Stimulated activated CD4-positive, alpha-beta T cell treated with anti-CD3 and anti-CD28 coated beads, Interleukin-12 subunit alpha, Interleukin-12 subunit beta, amount 100 ng/mL, for 24 hours (primary cell): Measurements from ENCODE around the gene CXCR5.

Experiments used
- DNase-seq, 2 experiments: peaks; one replicate each; pipeline ENCODE4 v3.0.0-alpha.2; 2020; ENCODE audit warnings: low read depth in 2 of 2

CXCR5 gene

DNA sequence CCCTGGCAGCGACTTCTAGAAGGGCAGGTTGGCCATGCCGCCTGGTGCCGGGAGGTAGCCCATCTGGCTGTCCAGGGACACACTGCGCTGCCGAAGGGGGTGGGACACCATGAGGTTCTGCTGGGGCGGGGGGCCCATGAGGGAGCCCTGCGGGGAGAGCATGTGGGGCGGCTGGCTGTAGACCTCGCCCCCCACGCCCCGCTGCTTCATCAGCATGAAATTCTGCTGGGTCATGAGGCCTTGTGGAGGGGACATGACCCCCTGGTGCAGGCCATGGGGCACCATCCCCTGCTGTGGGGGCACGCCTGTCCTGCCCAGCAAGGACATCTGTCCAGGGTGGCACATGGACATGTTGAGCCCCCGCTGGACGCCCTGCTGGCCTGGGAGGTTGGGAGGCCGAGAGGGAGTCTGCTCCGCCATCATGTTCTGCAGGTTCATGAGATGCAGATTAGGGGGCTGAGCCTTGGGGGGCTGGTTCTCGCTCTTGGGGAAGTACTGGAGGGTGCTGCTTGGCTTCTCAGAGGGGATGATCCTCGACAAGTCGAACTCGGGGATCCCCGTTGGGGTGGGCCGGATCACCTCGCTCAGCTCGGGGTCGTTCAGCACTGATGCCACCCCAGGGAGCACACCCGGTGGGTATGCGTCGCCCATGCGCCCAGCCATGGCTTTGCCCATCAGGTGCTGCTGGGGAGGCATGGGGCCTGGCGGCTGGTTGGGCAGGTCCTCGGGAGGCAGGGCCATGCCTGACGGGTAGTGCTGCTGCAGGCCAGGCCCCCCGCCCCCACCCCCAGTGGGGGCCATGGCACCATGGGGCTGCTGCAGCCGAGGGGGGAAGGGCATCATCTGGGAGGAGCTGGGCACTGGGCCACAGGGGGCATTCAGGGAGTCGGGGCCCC lies 15.0 kb downstream of the CXCR5 start:
- DNase-seq = no peak

DNA sequence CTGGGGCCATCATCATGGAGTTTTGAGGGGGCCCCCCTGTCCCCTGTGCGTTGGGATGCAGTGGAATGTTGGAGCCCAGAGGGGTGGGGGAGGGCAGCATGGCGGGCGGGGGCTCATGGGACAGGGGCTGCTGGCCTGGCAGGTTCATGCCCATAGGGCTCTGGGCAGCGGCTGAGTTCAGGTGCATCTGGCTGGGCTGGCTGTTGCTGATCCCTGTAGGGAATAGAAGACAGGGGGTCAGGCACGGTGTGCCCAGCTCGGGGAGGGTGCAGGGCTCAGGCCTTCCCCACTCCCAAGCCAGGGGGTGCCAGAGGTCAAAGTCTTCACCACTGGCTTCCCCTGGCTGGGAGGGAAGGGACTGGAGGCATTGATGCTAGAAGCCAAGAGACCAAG lies 15.6 kb downstream of the CXCR5 start:
- no peak for DNase-seq

DNA sequence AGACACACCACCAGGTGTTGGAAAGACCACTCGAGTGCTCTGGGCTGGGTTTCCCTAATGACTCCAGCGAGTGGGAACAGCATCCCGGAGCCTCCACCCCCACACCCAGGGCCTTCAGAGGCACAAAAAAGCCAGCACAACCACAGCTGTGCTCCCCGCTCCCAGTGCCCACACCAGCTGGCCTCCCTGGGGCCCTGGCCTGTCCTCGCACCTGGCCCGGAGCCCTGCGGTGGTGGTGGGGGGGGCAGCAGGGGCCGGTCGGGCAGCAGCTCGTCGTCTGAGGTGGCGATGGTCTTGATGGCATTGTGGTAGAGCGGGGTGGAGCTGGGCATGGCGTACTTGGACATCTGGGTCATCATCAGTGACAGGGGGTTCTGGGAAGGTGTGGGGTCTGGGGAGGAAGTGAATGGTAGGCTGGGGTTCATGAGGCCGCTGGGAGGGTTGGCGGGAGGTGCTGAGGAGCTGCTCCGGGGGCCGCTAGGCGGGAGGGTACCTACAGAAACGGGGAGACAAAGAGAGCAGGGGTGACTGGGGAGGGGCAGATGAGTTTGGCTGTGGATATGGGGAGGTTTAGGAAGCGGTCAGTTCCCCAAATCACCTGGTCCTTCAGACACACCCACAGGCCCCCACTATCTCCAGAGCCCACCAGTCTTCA lies 16.1 kb downstream of the CXCR5 start:
- DNase-seq = no peak

DNA sequence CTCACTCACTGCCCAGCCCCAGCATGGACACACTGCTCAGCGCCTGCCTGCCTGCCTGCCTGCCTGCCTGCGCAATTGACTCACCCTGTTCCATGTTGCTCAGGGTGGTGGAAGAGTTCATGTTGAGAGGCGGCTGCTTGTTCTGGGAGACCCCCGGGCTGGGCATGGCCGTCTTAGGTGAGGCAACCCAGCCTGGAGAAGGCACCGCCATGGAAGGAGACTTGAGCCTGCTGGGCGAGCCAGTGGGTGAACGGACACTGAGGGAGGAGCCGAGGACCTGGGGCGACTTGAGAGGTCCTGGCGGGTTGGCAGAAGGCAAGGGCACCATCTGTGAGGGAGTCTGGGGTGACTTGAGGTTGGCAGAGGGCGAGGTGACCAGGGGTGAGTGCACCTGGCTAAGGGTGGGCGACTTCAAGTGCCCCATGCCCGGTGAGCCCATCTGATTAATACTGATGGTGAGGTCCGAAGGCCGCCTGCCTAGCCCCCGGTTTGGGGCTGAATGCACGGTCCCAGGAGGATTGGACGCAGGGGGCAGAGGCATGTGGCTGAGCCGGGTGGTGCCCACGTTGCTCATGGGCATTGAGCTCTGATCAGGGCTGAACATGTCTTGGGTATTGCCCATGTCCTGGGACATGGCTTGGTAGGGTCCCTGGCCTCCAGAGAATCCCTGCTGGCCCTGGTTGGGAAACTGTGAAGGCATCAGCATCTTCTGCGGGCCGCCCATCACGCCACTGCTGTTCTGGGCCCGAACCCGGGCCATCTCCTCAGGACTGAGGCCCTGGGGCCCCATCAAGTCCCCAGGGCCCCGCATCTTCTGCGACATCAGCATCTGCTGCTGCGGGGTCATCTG lies 17.1 kb downstream of the CXCR5 start:
- no peak for DNase-seq

DNA sequence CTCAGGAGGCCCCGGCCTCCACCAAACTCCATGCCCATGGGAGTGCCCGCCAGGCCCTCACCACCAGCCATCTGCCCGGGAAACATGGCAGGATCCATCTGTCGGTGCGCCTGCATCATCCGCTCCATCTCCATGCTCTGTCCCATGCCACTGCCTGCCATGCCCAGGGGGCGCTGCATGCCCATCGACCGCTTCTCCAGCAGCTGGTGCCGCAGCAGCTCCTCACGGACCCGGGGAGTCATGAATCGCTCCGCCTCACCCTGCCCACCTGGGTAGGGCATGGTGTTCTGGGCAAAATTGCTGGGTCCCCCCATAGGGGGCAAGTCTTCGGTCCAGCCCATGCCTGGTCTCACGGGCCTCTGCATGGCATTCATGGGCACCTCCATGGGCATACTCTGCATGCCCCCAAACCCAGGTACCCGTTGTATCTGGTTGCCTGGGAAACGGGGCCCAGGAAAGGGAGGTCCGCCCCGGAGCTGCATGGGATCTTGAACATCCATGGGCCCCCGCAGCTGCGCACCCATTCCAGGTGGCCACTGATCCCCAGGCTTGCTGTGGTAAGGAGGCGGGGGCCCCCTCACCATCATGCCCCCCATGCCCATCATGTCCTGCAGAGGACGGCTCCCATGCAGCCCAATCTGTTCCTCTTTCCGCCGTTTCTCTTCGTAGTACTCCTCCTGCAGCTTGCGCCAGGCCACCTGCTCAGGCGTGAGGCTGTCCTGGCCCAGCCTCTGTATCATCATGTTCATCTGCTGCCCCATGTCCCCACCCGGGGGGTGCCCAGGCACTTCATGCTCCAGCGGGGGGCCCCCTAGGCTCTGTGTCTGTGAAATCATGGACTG lies 18.0 kb downstream of the CXCR5 start:
- DNase-seq = no peak

DNA sequence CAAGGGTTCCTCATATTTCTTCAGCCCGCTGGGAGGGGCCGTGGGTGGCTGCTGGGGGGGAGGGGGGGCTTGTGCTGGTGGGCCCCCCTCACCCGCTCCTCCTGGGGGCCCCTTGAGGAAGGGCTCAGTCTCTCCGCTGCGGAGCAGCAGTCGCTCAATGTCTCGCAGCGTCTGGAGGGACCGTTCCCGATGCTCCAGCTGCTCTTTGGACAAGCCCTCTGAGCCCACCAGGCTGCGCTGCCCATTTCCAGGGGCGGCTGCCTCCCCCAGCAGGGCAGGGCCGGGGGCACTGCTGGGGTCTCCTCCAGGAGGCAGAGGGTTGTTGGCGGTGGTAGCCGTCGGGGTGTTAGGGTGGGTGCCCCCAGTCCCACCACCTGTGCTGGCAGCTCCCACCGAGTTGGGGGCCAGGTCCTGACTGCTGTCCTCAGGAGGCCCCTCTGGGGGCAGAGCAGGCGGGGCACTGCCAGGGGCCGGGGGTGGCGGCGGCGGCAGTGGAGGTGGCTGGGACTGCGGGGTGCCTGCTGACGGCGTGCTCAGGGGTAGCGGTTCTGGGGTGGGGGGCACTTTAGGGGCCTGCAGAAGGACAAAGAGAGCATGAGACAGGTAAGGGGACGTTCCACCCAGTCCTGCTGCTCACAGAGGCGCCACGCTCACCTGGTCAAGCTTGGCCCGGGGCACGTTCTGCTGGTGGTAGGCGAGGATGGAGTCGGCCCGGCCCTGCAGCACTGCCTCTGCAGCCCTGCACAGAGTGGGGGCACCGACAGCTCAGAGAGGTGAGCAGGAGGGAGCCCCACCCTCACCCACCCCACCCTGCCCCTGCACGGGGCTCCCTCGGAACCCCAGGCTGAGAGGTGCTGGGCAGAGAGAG lies 18.9 kb downstream of the CXCR5 start:
- DNase-seq = no peak

DNA sequence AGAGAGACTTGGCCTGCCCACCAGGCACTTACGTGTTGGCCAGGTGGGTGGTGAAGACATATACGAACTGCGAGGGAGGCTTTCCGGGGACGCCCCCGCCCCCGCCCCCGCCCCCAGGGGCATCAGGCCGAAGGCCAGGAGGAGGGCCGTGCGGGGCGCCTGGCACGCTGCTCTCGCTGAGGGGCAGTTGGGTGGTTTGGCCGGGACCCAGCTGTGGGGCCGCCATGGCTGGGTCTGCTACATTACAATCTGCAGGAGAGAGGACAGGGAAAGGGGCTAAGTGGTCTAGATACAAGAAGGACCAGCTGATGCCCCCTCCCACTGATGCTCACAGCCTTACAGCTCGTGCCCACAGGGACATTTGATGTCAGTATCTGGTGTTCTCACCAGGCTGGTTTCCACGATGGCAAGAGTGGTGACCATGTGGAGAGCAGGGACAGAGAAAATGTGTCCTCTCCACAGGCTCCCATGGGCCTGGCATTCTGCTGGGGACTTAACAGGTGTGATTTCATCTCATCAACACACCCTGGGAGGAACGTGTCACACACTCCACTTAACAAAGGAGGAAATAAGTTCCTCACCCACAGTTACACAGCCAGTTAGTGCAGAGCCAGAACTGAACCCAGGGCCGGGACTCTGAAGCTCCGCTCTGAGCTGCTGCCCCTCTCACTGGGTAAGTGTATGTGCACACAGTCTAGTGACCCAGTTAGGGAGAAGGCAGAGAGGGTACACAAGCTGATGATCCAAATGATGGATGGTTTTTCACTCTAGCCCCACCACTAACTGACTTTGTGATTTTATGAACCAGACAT lies 19.7 kb downstream of the CXCR5 start:
- no peak for DNase-seq

DNA sequence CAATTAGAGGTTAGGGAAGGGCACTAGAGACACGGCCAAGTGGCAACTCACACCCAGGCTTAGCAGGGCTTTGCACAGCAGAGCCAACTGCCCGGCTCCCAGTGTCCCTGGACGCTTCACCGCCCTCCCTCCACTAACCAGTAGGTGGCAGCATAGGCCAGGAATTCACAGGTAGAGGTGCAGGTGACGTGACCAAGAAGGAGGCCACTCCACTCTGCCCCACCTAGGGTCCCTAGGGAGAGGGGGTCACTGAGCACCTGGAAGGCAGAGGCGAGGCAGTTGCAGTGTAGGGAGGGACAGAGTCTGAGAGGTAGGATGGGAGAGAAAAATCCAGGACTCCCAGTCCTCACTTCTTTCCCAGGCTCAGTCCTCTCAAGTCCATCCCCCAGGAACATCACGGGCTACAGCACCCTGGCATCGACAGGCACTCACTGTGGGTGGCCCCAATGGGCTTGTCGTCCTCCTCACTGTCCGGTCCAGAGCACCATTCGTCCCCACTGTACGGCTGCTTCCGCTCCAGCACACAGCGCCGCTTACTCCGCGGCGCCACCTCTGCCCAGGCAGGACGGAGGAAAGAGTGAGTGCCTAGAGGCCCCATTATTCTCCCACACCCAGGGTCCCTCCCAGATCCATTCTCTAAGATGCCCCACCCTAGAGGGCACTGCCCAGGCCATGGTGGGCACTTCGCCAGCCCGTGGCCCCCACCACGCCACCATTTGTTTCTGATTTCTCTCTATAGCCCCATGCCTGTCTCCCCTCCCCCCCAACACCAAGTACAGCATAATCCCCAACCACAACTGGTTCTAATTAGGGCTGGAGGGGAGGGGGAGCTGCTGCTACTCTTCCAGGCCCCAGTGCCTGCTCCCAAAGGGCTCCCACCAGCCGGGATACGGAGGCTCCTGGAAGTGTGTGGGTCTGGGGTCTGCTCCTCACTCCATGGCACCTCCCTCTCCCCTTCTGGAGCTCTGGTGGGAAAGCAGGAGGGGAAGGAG lies 23.7 kb downstream of the CXCR5 start:
- peak; percentile 79 to 89 for DNase-seq

DNA sequence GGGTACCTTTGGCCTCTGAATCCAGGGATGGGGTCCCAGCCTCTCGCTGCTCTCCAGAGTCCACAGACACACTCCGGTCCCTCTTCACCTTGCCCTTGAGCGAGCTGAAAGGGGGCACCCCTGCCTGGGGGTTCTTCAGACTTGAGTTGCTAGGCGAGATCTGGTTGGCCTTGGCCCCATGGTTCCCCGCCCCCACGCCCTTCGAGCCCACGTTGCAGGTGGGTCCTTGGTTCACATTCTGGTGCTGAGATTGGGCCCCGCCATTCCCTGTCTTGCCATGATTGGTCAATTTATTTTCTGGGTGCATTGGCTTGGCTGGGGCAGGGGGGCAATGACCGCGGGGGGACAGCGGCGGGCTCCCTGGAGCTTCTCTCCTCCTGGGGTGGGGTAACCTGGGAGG lies 24.6 kb downstream of the CXCR5 start:
- no peak for DNase-seq

DNA sequence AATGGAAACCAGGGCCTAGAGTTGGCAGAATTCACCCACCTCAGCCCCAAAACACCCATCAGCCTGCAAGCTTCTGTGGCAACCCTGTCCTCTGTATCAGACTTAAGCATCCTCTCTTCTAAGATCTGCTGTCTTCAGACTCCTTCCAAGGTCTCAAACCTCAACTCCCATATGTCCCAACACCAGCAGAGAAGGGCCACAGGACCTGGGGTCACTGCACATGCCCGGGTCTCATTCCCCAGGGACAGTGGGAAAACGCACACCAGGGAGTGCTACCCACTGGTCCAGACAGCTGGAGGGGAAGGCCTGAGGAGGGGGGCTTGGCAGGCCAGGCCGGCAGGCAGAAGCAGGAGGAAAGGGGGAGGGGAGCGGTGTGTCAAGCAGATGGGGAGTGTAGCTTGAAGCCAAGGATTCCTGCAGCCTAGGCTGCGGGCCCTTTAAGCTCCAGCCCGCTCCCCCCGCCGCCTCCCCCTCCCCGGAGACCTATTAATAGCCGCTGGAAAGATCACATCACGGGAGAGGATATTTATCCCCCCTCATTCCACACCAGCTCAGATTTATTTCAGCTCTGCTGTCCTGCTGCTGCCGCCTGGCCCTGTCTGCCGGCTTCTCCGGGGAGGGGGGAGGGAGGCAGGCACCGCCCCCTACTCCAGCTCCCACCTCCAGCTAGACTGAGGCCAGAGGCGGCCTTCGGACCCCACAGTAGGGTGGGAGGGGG lies 25.4 kb downstream of the CXCR5 start:
- DNase-seq = no peak

DNA sequence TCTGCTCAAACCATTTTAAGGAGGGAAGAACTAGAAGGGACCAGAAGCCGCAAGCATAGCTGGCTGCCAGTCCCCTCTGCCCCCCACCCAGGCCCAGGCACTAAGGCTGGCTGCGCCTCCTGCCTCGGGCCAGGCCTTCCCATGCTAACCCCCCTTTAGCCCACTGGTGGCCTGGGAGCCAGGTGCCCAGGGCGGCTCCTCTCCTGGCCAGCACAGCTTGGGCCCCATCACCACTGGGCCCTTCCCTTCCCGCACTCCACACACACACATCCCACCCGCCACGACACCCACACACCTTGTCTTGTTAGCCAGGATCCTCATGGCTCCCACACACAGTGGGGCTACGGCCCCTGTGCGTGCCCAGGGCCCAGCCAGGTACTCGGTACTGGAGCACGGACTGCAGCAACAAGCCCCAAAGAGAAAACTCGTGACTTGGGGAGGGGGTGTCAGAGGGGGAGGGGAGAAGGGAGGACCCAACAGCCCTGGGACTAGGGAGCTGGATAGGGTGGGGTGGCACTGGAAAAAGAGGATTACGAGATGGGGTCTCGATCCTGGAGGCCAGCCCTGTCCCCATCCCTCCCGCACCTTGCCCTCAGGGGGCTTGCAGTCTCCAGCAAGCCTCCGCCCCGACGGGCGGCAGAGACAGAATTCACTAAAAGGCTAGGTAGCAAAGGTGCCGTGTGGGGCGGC lies 26.1 kb downstream of the CXCR5 start:
- DNase-seq = no peak

DNA sequence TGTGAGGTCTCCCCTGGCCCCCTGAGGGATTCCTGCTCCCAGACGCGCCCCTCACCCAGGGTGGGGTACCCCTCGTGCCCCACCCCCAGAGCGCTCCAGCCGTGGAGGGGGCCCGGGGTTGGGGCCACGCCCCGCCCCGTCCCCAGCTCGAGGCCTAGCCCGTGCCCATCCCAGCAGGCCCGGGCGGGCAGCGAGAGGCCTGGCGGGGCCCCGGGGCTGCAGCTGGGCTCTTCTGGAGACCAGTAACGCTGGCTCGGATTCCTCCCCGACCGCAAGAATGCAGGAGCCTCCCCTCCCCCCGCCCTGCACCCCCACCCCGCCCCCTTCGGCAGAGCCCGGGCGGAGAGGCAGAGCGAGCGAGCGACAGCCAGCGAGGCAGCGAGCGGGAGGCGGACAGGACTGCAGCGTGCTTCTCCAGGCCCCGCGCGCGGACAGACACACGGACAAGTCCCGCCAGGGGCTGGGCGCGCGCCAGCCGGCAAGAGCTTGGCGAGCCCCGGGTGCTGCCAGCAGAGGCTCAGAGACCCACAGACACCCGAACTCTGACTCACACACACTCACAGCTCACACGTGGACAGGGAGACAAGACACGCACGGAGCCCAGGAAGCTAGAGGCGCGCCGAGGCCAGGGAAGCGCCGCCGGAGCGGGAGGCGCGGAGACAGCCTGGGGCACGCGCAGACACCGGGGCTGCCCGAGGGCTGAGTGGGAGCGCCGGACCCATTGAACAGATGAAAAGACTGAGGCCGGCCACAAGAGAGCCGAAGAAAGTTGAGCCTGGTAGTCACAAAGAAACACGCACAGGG lies 26.8 kb downstream of the CXCR5 start:
- DNase-seq = no peak

DNA sequence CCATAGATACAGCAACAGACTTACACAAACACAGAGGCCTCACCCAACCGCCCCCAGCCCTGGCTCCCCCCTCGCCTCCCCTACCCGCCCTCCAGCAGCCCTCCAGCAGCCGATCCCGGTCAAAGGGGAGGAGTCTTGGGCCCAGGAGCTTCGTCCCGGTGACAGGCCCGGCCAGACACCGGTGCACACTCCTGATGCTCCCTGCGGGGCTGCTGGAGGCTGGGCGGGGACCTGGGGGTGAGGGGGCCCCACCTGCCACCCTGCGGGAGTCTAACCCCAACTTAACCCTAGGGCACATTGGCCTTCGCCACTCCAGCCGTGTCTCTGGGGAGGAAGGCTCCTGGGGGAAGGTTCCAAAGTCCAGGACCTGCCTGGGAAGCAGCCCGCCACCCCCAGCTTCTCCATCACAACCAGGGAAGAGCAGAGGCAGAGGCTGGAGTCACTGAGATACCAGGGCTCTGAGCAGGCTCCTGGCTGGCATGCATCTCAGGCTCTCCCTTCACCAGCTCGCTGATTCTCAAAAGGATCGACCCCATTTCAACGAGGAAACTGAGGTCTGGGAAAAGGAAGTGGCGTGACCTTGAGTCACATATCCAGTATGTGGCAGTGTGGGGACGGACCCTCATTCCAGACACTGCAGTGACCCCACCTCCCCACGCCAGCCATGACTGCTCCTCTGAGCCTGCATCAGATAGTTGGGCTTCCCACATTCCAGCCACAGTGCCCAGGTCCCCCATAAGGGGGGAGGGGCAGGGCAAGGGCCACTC lies 27.6 kb downstream of the CXCR5 start:
- DNase-seq = no peak

DNA sequence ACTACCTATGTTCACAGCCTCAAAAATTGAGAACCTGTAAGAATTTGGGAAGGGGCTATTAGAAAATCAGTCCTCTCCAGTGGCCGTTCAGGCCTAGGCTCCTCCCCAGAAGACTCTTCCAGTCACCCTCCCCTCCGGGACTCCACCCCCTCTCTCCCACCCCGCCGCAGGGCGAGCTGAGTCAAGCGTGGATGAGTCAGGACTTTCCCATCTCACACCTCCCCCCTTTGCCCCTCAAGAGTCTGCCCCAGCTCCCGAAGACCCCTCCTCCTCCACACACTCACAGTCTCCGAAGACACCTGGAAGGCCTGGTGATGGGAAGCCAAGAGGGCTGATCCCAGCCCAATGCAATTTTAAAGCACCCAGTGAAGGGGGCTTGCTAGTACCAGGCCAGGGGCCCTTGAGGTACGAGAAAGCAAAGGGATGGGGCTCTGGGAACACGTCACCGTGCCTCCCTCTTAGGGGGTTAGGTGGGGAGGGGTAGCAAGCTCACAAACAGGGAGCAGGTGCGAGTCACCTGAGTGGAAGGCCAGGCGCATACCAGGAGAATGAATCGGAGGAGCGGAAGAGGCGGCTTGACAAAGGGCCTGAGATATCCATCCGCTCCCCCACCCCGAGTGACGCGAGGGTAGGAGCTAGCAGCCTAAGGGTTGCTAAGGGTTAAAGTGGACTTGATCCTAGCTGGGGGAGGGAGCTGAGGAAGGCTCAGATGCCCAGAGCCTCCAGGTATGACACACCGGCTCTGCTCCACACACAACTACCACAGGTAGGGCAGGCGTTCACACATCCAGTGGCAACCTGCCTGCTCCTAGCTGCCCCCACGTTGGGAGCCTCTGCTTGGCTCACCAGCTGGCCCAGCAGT lies 28.4 kb downstream of the CXCR5 start:
- DNase-seq = peak; percentile 69 to 79
